ENCODE results near the gene TARS3.

The TARS3 gene

DNA sequence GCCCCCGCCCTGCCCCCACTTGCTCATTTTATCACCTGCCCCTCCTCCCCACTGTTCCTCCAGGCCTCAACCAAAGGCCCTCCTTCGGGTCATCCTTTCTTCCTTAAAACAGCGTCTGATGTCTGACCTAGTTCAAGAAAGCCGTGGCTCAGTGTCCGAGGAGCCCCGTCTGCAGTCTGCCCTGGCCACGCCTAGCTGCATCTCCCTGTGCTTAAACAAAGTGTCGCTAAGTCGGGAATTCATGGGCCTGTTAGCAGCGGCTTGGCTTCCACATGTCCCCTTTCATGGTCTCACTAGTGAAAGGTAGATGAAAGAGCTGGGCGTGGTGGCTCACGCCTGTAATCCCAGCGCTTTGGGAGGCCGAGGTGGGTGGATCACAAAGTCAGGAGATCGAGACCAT lies 113.3 kb downstream of the TARS3 start:
- TF ChIP-seq, protein P1, sequence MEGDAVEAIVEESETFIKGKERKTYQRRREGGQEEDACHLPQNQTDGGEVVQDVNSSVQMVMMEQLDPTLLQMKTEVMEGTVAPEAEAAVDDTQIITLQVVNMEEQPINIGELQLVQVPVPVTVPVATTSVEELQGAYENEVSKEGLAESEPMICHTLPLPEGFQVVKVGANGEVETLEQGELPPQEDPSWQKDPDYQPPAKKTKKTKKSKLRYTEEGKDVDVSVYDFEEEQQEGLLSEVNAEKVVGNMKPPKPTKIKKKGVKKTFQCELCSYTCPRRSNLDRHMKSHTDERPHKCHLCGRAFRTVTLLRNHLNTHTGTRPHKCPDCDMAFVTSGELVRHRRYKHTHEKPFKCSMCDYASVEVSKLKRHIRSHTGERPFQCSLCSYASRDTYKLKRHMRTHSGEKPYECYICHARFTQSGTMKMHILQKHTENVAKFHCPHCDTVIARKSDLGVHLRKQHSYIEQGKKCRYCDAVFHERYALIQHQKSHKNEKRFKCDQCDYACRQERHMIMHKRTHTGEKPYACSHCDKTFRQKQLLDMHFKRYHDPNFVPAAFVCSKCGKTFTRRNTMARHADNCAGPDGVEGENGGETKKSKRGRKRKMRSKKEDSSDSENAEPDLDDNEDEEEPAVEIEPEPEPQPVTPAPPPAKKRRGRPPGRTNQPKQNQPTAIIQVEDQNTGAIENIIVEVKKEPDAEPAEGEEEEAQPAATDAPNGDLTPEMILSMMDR (IDR thresholded peaks at IDR 0.05), result no peak
- Mint-ChIP-seq H3K27ac (peak overlapping the region; percentile 75), H3K4me1 (peaks cover 60% of the 10 kb centered on the region), H3K4me3 (peak overlapping the region; percentile 10), H3K36me3 (ENCODE audit: low read depth) (no peaks in the 10 kb centered on the region), H3K9me3 (no peaks in the 10 kb centered on the region), H3K27me3 (ENCODE audit: low read depth, poor library complexity) (peaks cover 10% of the 10 kb centered on the region)
- DNase-seq, result no peak

- Mint-ChIP-seq H3K36me3 (ENCODE audit: low read depth) (no peaks in the 10 kb centered on the region), H3K27me3 (ENCODE audit: low read depth, poor library complexity) (peaks cover 8% of the 10 kb centered on the region), H3K27ac (peak overlapping the region; percentile 75), H3K4me1 (peaks cover 56% of the 10 kb centered on the region), H3K9me3 (no peaks in the 10 kb centered on the region), H3K4me3 (no peak overlapping the region)
- TF ChIP-seq, protein P1 (IDR thresholded peaks at IDR 0.05), result no peak
- DNase-seq, result no peak
These were observed 113.7 kb downstream of the TARS3 start for GRCh38 chr15:101610611-101611000.

GRCh38 chr15:101609742-101610610 lies 114.3 kb downstream of the TARS3 start:
- TF ChIP-seq, protein P1 (IDR thresholded peaks at IDR 0.05), result no peak
- peaks cover 50% of the 10 kb centered on the region for H3K4me1 Mint-ChIP-seq
- H3K27ac Mint-ChIP-seq, result peak overlapping the region; percentile 72
- H3K36me3 Mint-ChIP-seq (ENCODE audit: low read depth), result no peaks in the 10 kb centered on the region
- no peak for DNase-seq
- peaks cover under 1% of the 10 kb centered on the region for H3K9me3 Mint-ChIP-seq
- peaks cover 7% of the 10 kb centered on the region for H3K27me3 Mint-ChIP-seq (ENCODE audit: low read depth, poor library complexity)
- no peak overlapping the region for H3K4me3 Mint-ChIP-seq

DNA sequence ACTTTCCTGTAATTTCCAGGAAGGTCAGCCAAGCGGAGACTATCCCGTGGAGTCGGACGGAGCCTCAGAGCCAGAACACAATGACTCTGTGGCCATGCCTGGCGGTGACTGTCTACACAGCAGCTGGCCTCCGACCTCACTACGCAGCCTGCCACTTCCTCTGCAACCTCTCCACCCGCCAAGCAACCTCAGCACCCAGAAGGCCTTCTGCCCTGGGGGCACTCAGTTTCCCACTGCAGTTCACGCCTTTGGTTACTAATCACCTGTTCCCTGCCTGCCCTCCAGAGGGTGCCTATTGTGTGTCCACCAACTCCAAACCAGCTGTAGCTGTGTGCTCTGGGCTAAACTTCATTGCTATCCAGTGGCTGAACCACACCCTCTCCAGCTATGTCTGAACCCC lies 116.1 kb downstream of the TARS3 start:
- H3K4me1 Mint-ChIP-seq, result peaks cover 32% of the 10 kb centered on the region
- peaks cover 10% of the 10 kb centered on the region for H3K27me3 Mint-ChIP-seq (ENCODE audit: low read depth, poor library complexity)
- H3K9me3 Mint-ChIP-seq, result peaks cover 6% of the 10 kb centered on the region
- TF ChIP-seq, protein P1 (IDR thresholded peaks at IDR 0.05), result no peak
- no peak overlapping the region for H3K27ac Mint-ChIP-seq
- no peak for DNase-seq
- H3K36me3 Mint-ChIP-seq (ENCODE audit: low read depth), result no peaks in the 10 kb centered on the region
- no peak overlapping the region for H3K4me3 Mint-ChIP-seq

- TF ChIP-seq, protein P1 (IDR thresholded peaks at IDR 0.05), result no peak
- H3K27me3 Mint-ChIP-seq (ENCODE audit: low read depth, poor library complexity), result peaks cover 7% of the 10 kb centered on the region
- H3K36me3 Mint-ChIP-seq (ENCODE audit: low read depth), result no peaks in the 10 kb centered on the region
- no peak for DNase-seq
- no peak overlapping the region for H3K27ac Mint-ChIP-seq
- no peak overlapping the region for H3K4me3 Mint-ChIP-seq
- H3K9me3 Mint-ChIP-seq, result peaks cover 6% of the 10 kb centered on the region
- H3K4me1 Mint-ChIP-seq, result peaks cover 24% of the 10 kb centered on the region
These were observed 117.2 kb downstream of the TARS3 start for GRCh38 chr15:101607108-101607507.
